GM12873 (cell line): ENCODE results near the gene EPHA4.

Experiments used
- TF ChIP-seq, protein P1 (sequence below): IDR thresholded peaks from 2 replicates; pipeline ENCODE4 v1.5.1; 2012; ENCODE audit warnings: low read depth, mild to moderate bottlenecking, moderate library complexity, low read length, control low read depth; ENCODE audit not compliant: insufficient read depth; ENCODE audit errors: missing control alignments

Gene EPHA4

DNA sequence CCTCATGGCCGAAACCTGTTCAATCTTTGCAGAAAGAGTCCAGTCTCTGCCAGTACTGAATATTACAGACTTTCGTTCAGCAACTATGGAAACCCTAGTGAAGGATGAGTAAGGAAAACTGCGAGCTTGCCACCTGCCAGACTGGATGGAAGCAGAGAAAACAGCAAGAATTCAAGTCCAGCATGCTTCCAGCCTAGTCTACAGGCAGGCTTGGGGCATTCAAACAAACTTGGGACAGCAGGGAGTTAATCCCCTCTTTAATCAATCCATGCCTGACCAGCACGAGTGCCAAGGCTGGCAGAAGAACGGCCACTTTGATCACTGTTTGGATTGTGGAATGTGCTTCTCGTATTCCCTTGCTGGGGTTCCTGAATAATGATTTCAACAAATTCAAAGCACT, 145.2 kb downstream of the EPHA4 start:
- TF ChIP-seq, protein P1, sequence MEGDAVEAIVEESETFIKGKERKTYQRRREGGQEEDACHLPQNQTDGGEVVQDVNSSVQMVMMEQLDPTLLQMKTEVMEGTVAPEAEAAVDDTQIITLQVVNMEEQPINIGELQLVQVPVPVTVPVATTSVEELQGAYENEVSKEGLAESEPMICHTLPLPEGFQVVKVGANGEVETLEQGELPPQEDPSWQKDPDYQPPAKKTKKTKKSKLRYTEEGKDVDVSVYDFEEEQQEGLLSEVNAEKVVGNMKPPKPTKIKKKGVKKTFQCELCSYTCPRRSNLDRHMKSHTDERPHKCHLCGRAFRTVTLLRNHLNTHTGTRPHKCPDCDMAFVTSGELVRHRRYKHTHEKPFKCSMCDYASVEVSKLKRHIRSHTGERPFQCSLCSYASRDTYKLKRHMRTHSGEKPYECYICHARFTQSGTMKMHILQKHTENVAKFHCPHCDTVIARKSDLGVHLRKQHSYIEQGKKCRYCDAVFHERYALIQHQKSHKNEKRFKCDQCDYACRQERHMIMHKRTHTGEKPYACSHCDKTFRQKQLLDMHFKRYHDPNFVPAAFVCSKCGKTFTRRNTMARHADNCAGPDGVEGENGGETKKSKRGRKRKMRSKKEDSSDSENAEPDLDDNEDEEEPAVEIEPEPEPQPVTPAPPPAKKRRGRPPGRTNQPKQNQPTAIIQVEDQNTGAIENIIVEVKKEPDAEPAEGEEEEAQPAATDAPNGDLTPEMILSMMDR = no peak

DNA sequence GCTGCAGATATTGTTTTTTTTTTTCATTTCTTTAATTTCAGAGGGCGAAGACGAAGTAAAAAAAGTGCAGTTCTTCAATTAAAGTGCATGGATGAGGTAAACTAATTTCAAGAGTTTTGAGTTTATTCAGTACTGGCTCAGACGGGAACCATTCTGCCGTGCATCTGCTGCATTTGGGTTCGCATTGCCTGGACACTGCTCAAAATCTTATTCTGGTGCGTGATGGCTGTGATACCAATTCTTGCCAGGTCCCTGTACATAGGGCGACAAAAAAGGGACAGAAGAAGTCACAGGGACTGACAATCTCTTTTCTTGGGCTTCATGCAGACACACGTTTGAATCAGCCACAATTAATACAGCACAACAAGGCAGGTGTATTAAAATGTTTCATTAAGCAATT, 146.2 kb downstream of the EPHA4 start:
- TF ChIP-seq, protein P1 = no peak

DNA sequence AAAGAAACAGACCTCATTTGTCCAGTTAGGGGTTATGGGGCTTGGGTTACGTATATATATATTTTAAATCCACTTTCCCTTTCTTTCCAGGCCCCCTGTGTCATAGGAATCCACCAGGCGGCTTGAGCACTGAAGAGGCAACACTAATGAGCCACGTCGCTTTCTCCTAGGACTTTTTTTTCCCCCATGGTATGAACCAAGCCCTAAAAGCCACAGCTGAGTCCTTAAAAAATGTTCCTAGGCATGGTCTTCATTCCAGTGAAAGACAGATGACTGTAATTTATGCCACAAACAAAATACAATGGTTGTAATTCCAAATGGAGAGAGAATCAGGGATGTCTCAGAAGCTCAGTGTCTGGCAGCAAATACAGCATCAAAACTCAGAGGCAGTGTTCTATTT, 146.8 kb downstream of the EPHA4 start:
- TF ChIP-seq, protein P1 = no peak

DNA sequence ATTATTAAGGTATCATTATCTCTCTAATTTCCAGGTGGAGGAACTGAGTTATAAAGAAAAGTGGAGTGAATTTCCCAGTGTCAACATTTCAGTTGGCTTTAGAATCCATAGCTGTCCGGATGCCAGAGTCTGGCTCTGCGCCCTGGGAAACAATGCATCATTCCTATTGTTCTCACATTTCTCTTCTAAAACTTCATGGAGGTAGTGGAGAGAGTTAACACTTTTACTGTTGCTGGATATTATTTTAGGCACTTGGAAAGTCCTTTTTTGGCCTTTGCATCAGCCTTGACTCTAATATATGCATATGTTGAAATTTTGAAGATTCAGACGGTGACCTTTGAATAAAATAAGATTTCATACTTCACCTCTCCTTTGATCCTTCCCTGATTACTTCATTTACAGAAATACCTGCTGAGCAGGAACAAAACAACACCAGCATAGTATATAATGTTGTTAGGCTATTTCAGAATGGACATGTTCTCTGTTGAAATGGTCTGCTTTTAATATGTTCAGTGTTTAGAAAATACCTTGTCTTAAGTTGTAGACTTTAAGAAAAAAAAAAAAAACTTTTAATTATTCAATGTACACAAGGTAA, 148.8 kb downstream of the EPHA4 start:
- TF ChIP-seq, protein P1 = no peak

DNA sequence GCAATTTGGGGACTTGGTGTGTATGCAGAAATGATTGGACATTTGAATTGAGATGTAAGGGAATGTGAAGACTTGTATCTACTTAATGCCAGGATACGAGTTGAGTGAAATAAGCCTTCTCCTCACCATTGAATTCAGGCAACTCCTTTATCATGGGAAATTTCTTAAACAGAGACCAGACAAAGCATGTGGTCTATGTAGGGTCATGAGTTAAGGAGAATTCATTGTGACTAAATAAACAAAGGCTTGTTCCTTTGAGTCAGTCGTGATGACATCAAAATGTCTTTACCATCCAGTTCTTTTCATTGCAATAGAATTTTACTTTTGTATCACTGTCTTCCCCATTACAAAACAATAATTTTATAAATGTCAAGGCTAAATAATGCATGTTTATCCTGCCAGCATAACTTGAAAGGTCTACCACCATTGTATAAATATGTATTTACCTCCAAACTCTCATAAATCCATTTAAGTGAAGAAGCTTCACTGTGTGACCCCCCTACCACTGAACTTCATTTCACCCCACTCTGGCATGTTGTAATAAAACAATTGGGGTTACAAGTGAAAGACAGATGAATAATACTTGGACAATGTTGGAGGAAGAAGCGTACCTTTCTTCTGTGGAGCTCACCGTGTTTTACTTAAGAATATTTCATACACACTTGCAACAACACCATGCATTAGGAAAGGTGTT, 149.4 kb downstream of the EPHA4 start:
- TF ChIP-seq, protein P1 = no peak

DNA sequence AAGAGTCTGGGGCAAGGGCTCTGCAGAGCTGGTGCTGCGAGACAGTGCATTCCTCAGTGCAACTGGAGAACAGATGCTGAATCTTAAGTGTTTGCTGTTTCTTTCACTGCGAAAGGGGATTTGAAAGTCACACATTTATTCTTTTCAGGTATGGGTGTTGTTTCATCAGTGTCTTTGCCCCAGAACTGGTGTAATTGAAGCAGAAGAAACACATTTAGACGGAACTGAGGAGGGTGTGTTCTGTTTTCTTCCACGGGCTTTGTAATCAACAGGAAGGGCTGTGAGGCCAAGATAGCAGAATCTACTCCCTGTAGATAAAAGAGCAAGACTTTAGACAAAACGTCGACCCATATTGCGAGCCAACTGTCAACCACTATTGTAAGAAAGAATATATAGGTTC, 151.9 kb downstream of the EPHA4 start:
- TF ChIP-seq, protein P1 = no peak

DNA sequence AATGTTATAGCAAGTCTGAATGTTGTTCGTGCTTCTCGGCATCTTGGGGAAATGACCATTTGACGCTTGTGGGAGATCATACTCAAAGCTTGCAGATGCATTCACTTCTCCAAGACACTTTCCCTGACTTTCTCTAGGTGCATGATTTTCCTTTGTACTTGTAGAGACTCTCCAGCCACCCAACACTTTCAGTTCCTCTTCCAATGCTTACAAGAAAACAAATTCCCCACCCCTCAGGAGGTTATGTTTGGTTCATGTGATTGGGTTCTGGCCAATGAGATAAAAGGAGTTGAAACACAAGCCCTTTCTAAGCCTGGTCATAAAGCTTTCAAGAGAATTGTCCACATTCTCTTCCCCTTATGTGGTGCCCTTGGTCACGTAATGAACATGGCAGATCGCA, 156.3 kb downstream of the EPHA4 start:
- TF ChIP-seq, protein P1 = no peak
